Activated CD8-positive, alpha-beta memory T cell treated with anti-CD3 and anti-CD28 coated beads, Interleukin-2, amount 50 U/mL, for 1 hour (primary cell): Measurements from ENCODE around the gene BTBD18.
"Not testable (repeated sequence)": the region's sequence is repeated elsewhere in the genome, so short reads cannot be mapped to it uniquely, and the experiment has no call there.

Experiments used
- DNase-seq: peaks from one replicate; pipeline ENCODE4 v3.0.0-alpha.2; 2020; ENCODE audit errors: extremely low read depth

The BTBD18 gene

GRCh38 chr11:57732661-57733060 is 19.0 kb downstream of the BTBD18 start:
- no peak for DNase-seq

- DNase-seq = no peak
These were observed 22.1 kb downstream of the BTBD18 start for GRCh38 chr11:57729479-57729878.

- DNase-seq = no peak
These were observed 22.8 kb downstream of the BTBD18 start for GRCh38 chr11:57728829-57729228.

GRCh38 chr11:57727185-57727584 is 24.4 kb downstream of the BTBD18 start:
- DNase-seq = no peak

- not testable (repeated sequence) for DNase-seq
These were observed 34.9 kb downstream of the BTBD18 start for GRCh38 chr11:57716726-57717125.

- no peak for DNase-seq
These were observed 37.8 kb downstream of the BTBD18 start for GRCh38 chr11:57713835-57714234.

GRCh38 chr11:57712256-57713150 is 39.1 kb downstream of the BTBD18 start, which contains the start of gene TMX2:
Gene TMX2 (plus strand): TSS chr11:57712593. CDS start chr11:57712619, 26 bp downstream.
- peak; percentile 79 for DNase-seq

- DNase-seq = peak; percentile 45
These were observed 40.0 kb downstream of the BTBD18 start, which contains the start of gene MED19 for GRCh38 chr11:57711414-57712255. Gene MED19 (minus strand): TSS chr11:57712215. CDS start chr11:57712179, 36 bp downstream.

GRCh38 chr11:57709802-57710367 is 41.7 kb downstream of the BTBD18 start:
- DNase-seq = no peak

GRCh38 chr11:57705432-57705831 is 46.2 kb downstream of the BTBD18 start:
- DNase-seq = not testable (repeated sequence)

GRCh38 chr11:57704932-57705331 is 46.7 kb downstream of the BTBD18 start:
- no peak for DNase-seq

GRCh38 chr11:57703341-57703740 is 48.3 kb downstream of the BTBD18 start:
- DNase-seq = no peak

- DNase-seq = no peak
These were observed 51.2 kb downstream of the BTBD18 start for GRCh38 chr11:57700425-57700824.

GRCh38 chr11:57699813-57700212 is 51.8 kb downstream of the BTBD18 start:
- DNase-seq = no peak

- DNase-seq = no peak
These were observed 52.7 kb downstream of the BTBD18 start for GRCh38 chr11:57698843-57699365.
